OCI-LY7 (cell line): Measurements from ENCODE around the gene MMP24OS. TPM values are rescaled to one million over a fixed set of nuclear protein-coding genes. Genes with fewer than 3 reads are reported as not detected.

Experiments
- BruUV-seq: library from RNA; stranded (reverse); fragments of 400-500 nt; replicated peaks from 2 replicates; lab custom pipeline; 2021; lab: Mats Ljungman, UMichigan
- CTCF ChIA-PET: fragments of 300-600 bp; sonication (Branson Sonifier 250); formaldehyde crosslinking; loops from one replicate; lab custom pipeline; 2022; ENCODE audit warnings: antibody characterized with exemption; ENCODE audit not compliant: unreplicated experiment; lab: Charles Lee
- POLR2A ChIA-PET: fragments of 300-600 bp; sonication (Branson Sonifier 250); formaldehyde crosslinking; loops from one replicate; lab custom pipeline; 2022; ENCODE audit warnings: antibody characterized with exemption; lab: Charles Lee
- DNase-seq: peaks from one replicate; pipeline ENCODE4 v3.0.0-alpha.2; 2015; ENCODE audit warnings: low spot score
- H2AFZ ChIP-seq: fragments of 200-600 bp; sonication (generic), shearing (Covaris generic); 2 replicates; pipeline ENCODE4 v1.6.1; 2014; ENCODE audit warnings: mild to moderate bottlenecking, antibody characterized with exemption, low read length, moderate library complexity
- H3K27ac ChIP-seq: fragments of 200-600 bp; sonication (generic); 2 replicates; pipeline ENCODE4 v1.5.1; 2014; ENCODE audit warnings: mixed run types, low read depth, mild to moderate bottlenecking, moderate library complexity, low read length, inconsistent platforms; ENCODE audit not compliant: poor library complexity, severe bottlenecking
- H3K36me3 ChIP-seq: fragments of 200-600 bp; sonication (generic); 2 replicates; pipeline ENCODE4 v1.6.1; 2014; ENCODE audit warnings: mild to moderate bottlenecking, antibody characterized with exemption, low read length, moderate library complexity, mixed read lengths; ENCODE audit not compliant: insufficient read depth
- H3K4me1 ChIP-seq: fragments of 200-600 bp; sonication (generic); 2 replicates; pipeline ENCODE4 v1.5.1; 2014; ENCODE audit warnings: mild to moderate bottlenecking, low read length; ENCODE audit not compliant: insufficient read depth, poor library complexity, severe bottlenecking
- H3K4me2 ChIP-seq: fragments of 200-600 bp; sonication (generic); 2 replicates; pipeline ENCODE4 v1.6.1; 2014; ENCODE audit warnings: mild to moderate bottlenecking, low read length
- H3K4me3 ChIP-seq: fragments of 200-600 bp; sonication (generic); 2 replicates; pipeline ENCODE4 v1.5.1; 2014; ENCODE audit warnings: mild to moderate bottlenecking, low read depth, low read length; ENCODE audit not compliant: poor library complexity, severe bottlenecking
- H3K79me2 ChIP-seq: fragments of 200-600 bp; sonication (generic); 2 replicates; pipeline ENCODE4 v1.6.1; 2016; ENCODE audit warnings: low read depth, mild to moderate bottlenecking, low read length, moderate library complexity, mixed read lengths; ENCODE audit not compliant: insufficient read depth
- H3K9me2 ChIP-seq: fragments of 200-600 bp; sonication (generic); 2 replicates; pipeline ENCODE4 v1.6.1; 2016; ENCODE audit warnings: mild to moderate bottlenecking, low read length, mixed read lengths; ENCODE audit not compliant: insufficient read depth
- H3K9me3 ChIP-seq: fragments of 200-600 bp; sonication (generic); 2 replicates; pipeline ENCODE4 v1.6.1; 2014; ENCODE audit warnings: mild to moderate bottlenecking, mixed run types, low read length, mixed read lengths
- H4K20me1 ChIP-seq: fragments of 200-600 bp; sonication (generic); 2 replicates; pipeline ENCODE4 v1.6.1; 2014; ENCODE audit warnings: mild to moderate bottlenecking, antibody characterized with exemption, low read length, moderate library complexity, mixed read lengths; ENCODE audit not compliant: insufficient read depth
- CTCF ChIP-seq: fragments of 200-600 bp; sonication (generic); conservative IDR thresholded peaks from 2 replicates; pipeline ENCODE4 v1.5.1; 2014; ENCODE audit warnings: mild to moderate bottlenecking, antibody characterized with exemption, low read length, moderate library complexity, mixed read lengths
- EZH2phosphoT487 ChIP-seq: fragments of 200-600 bp; sonication (generic); IDR thresholded peaks from 2 replicates; pipeline ENCODE4 v1.6.1; 2018; ENCODE audit warnings: low read depth, borderline replicate concordance, mild to moderate bottlenecking, mixed run types, antibody characterized with exemption, low read length, moderate library complexity, mixed read lengths
- intact Hi-C: fragments of 100-400 bp; cut with micrococcal nuclease; formaldehyde crosslinking; loops from one replicate; pipeline ENCODE4 v1.10.0; 2022; ENCODE audit not compliant: unreplicated experiment
- total RNA-seq, 2 experiments: library from RNA; depleted of rRNA in 1 of 2; stranded (reverse); fragments of >200 nt in 1 of 2; shearing (Covaris generic) in 1 of 2; gene quantifications; 2 replicates each; pipeline ENCODE4 v1.2.3, GENCODE V29; 2014 to 2022

Gene MMP24OS
- total RNA-seq, 2 experiments from 2014 or later: 14.8 to 44.6 TPM

GRCh38 chr20:35251613-35251940 lies 26.3 kb downstream of the MMP24OS start:
- TF ChIP-seq CTCF: no peak
- no peak for TF ChIP-seq EZH2phosphoT487
- Histone ChIP-seq H2AFZ (no peak overlapping the region), H3K4me3 (no peak overlapping the region), H4K20me1 (no peaks in the 10 kb centered on the region), H3K4me1 (peaks cover 5% of the 10 kb centered on the region), H3K9me3 (no peaks in the 10 kb centered on the region), H3K36me3 (no peaks in the 10 kb centered on the region), H3K79me2 (no peaks in the 10 kb centered on the region), H3K27ac (no peak overlapping the region), H3K4me2 (no peak overlapping the region), H3K9me2 (no peaks in the 10 kb centered on the region)
- ChIA-PET POLR2A (interaction anchor here (0.6 kb wide), 1 partner anchor 14 kb away, joined by 6 read pairs; no protein-coding TSS in a partner anchor), CTCF (interaction anchor here (0.7 kb wide), 1 partner anchor 17 kb away, joined by 5 read pairs; no protein-coding TSS in a partner anchor)
- no TSS peak for BruUV-seq
- intact Hi-C loops: no loop called here
- no peak for DNase-seq

GRCh38 chr20:35248641-35249475 lies 29.1 kb downstream of the MMP24OS start:
- TF ChIP-seq CTCF (no peak), EZH2phosphoT487 (no peak)
- H3K9me2 ChIP-seq: no peaks in the 10 kb centered on the region
- no peak overlapping the region for H2AFZ ChIP-seq
- intact Hi-C loops: no loop called here
- ChIA-PET CTCF (no interaction called here), POLR2A (no interaction called here)
- BruUV-seq: no TSS peak
- H3K4me2 ChIP-seq: no peak overlapping the region
- H3K4me1 ChIP-seq: peaks cover 5% of the 10 kb centered on the region
- no peaks in the 10 kb centered on the region for H3K9me3 ChIP-seq
- H3K36me3 ChIP-seq: no peaks in the 10 kb centered on the region
- no peak overlapping the region for H3K4me3 ChIP-seq
- H3K79me2 ChIP-seq: no peaks in the 10 kb centered on the region
- H4K20me1 ChIP-seq: no peaks in the 10 kb centered on the region
- no peak for DNase-seq
- H3K27ac ChIP-seq: no peak overlapping the region

GRCh38 chr20:35246723-35247122 lies 31.2 kb downstream of the MMP24OS start:
- H2AFZ ChIP-seq: no peak overlapping the region
- intact Hi-C loops: no loop called here
- no peaks in the 10 kb centered on the region for H3K9me2 ChIP-seq
- H4K20me1 ChIP-seq: no peaks in the 10 kb centered on the region
- DNase-seq: no peak
- POLR2A ChIA-PET: no interaction called here
- no peak overlapping the region for H3K27ac ChIP-seq
- no peaks in the 10 kb centered on the region for H3K79me2 ChIP-seq
- CTCF ChIA-PET: no interaction called here
- no peak for TF ChIP-seq EZH2phosphoT487
- TF ChIP-seq CTCF: no peak
- H3K4me3 ChIP-seq: no peak overlapping the region
- no peaks in the 10 kb centered on the region for H3K9me3 ChIP-seq
- no peak overlapping the region for H3K4me2 ChIP-seq
- H3K4me1 ChIP-seq: peaks cover under 1% of the 10 kb centered on the region
- BruUV-seq: no TSS peak
- H3K36me3 ChIP-seq: no peaks in the 10 kb centered on the region
